Measurements from ENCODE around the gene SPPL3.

SPPL3 gene

DNA sequence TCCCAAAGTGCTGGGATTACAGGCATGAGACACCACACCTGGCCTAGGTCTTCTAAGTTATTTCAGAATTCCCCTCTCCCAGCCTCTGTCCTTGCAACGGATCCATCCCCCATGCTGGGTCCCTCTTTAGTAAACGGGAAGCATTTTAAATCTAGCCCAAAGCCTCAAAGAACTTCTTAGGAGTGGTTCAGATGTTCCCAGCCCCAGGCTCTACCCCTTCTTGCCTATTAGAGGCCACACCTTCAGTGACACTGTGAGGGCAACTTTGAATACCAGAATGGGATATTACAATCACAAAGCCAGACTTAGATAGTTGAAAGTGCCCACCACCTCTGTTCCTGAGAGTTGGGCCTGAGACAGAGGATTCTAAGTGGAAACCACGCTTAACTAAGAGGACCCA is 18.1 kb upstream of the SPPL3 start:
- TF ChIP-seq POLR2AphosphoS5 (IDR thresholded peaks at IDR 0.05; ENCODE audit: low read depth, low read length): no peak
- no peak for TF ChIP-seq SIN3A (IDR thresholded peaks at IDR 0.05; ENCODE audit: borderline replicate concordance, insufficient read depth, low read length)
- TF ChIP-seq TAF1 (IDR thresholded peaks at IDR 0.05; ENCODE audit: borderline replicate concordance, insufficient read depth, low read length): no peak
- TF ChIP-seq, protein P1, sequence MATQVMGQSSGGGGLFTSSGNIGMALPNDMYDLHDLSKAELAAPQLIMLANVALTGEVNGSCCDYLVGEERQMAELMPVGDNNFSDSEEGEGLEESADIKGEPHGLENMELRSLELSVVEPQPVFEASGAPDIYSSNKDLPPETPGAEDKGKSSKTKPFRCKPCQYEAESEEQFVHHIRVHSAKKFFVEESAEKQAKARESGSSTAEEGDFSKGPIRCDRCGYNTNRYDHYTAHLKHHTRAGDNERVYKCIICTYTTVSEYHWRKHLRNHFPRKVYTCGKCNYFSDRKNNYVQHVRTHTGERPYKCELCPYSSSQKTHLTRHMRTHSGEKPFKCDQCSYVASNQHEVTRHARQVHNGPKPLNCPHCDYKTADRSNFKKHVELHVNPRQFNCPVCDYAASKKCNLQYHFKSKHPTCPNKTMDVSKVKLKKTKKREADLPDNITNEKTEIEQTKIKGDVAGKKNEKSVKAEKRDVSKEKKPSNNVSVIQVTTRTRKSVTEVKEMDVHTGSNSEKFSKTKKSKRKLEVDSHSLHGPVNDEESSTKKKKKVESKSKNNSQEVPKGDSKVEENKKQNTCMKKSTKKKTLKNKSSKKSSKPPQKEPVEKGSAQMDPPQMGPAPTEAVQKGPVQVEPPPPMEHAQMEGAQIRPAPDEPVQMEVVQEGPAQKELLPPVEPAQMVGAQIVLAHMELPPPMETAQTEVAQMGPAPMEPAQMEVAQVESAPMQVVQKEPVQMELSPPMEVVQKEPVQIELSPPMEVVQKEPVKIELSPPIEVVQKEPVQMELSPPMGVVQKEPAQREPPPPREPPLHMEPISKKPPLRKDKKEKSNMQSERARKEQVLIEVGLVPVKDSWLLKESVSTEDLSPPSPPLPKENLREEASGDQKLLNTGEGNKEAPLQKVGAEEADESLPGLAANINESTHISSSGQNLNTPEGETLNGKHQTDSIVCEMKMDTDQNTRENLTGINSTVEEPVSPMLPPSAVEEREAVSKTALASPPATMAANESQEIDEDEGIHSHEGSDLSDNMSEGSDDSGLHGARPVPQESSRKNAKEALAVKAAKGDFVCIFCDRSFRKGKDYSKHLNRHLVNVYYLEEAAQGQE (IDR thresholded peaks at IDR 0.05; ENCODE audit: insufficient read depth in 1 of 2, low read depth in 2 of 2, low read length in 2 of 2): no peak
- TF ChIP-seq FOXP2 (optimal IDR thresholded peaks at IDR 0.05; ENCODE audit: borderline replicate concordance, extremely low read depth, extremely low read length, insufficient read depth): no peak

DNA sequence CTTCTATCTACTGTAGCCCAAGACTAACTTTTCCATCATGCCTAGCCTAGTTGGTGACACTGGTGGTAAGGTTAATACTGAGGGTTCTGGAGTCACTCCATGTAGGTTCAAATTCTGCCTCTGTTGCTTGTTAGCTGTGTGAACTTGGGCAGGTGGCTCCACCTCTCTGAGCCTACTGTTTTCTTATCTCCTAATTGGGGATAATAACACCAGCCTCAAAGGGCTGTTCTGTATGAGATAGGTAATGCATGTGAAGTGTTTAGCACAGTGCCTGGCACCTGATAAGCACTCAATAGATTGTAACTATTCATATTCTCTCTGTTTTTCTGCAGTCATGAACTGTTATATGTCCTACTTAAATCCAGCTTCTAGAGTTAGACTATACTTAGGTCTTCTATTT is 17.5 kb upstream of the SPPL3 start:
- TF ChIP-seq TAF1 (IDR thresholded peaks at IDR 0.05; ENCODE audit: borderline replicate concordance, insufficient read depth, low read length): no peak
- TF ChIP-seq, protein P1 (IDR thresholded peaks at IDR 0.05; ENCODE audit: insufficient read depth in 1 of 2, low read depth in 2 of 2, low read length in 2 of 2): no peak
- TF ChIP-seq POLR2AphosphoS5 (IDR thresholded peaks at IDR 0.05; ENCODE audit: low read depth, low read length): no peak
- no peak for TF ChIP-seq SIN3A (IDR thresholded peaks at IDR 0.05; ENCODE audit: borderline replicate concordance, insufficient read depth, low read length)
- TF ChIP-seq FOXP2 (optimal IDR thresholded peaks at IDR 0.05; ENCODE audit: borderline replicate concordance, extremely low read depth, extremely low read length, insufficient read depth): no peak

DNA sequence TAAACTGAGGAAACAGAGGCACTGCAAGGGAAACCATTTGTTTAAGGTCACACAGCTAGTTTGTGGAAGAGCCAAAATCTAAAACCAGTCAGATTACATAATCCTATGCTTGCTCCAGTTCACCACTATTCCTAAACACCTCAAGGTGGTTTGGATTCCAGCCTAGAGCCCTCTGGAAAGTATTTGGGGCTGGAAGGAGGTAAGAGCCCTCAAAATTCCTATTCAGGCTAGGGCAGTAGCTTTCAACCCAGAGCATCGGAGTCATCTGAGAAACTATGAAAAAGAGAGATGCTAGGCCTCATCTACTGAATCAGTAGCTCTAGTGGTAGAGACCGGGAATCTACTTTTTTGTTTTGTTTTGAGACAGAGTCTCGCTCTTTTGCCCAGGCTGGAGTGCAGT is 16.0 kb upstream of the SPPL3 start:
- TF ChIP-seq TAF1 (IDR thresholded peaks at IDR 0.05; ENCODE audit: borderline replicate concordance, insufficient read depth, low read length) (no peak), FOXP2 (optimal IDR thresholded peaks at IDR 0.05; ENCODE audit: borderline replicate concordance, extremely low read depth, extremely low read length, insufficient read depth) (no peak), SIN3A (IDR thresholded peaks at IDR 0.05; ENCODE audit: borderline replicate concordance, insufficient read depth, low read length) (no peak), POLR2AphosphoS5 (IDR thresholded peaks at IDR 0.05; ENCODE audit: low read depth, low read length) (no peak)
- TF ChIP-seq, protein P1 (IDR thresholded peaks at IDR 0.05; ENCODE audit: insufficient read depth in 1 of 2, low read depth in 2 of 2, low read length in 2 of 2): no peak

DNA sequence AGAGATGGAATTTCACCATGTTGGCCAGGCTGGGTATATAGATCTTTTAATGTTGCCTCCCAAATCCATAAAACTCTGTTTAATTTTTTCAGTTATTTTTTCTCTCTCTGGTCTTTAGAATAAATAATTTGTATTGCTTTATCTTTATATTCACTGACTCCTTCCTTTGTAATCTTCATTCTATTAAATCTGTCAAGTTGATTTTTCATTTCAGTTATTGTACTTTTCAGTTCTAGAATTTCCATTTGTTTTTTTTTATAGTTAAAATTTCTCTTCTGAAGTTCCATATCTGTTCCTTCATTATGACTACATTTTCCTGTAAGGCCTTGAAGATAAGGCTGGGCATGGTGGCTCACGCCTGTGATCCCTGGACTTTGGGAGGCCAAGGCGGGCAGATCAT is 13.6 kb upstream of the SPPL3 start:
- TF ChIP-seq, protein P1 (IDR thresholded peaks at IDR 0.05; ENCODE audit: insufficient read depth in 1 of 2, low read depth in 2 of 2, low read length in 2 of 2): no peak
- TF ChIP-seq FOXP2 (optimal IDR thresholded peaks at IDR 0.05; ENCODE audit: borderline replicate concordance, extremely low read depth, extremely low read length, insufficient read depth) (no peak), SIN3A (IDR thresholded peaks at IDR 0.05; ENCODE audit: borderline replicate concordance, insufficient read depth, low read length) (no peak), TAF1 (IDR thresholded peaks at IDR 0.05; ENCODE audit: borderline replicate concordance, insufficient read depth, low read length) (no peak), POLR2AphosphoS5 (IDR thresholded peaks at IDR 0.05; ENCODE audit: low read depth, low read length) (no peak)

DNA sequence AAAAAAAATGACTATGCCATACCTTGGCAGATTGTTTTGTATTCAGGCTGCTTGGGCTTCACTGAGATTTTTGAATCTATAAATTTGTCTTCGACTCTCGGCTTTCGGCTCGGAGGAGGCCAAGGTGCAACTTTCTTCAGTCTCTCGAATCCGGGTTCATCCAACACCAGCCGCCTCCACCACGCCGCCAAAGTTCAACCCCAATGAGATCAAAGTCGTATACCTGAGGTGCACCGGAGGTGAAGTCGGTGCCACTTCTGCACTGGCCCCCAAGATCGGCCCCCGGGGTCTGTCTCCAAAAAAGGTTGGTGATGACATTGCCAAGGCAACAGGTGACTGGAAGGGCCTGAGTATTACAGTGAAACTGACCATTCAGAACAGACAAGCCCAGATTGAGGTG is 12.4 kb upstream of the SPPL3 start:
- TF ChIP-seq POLR2AphosphoS5 (IDR thresholded peaks at IDR 0.05; ENCODE audit: low read depth, low read length) (no peak), FOXP2 (optimal IDR thresholded peaks at IDR 0.05; ENCODE audit: borderline replicate concordance, extremely low read depth, extremely low read length, insufficient read depth) (no peak), SIN3A (IDR thresholded peaks at IDR 0.05; ENCODE audit: borderline replicate concordance, insufficient read depth, low read length) (no peak), TAF1 (IDR thresholded peaks at IDR 0.05; ENCODE audit: borderline replicate concordance, insufficient read depth, low read length) (no peak)
- TF ChIP-seq, protein P1 (IDR thresholded peaks at IDR 0.05; ENCODE audit: insufficient read depth in 1 of 2, low read depth in 2 of 2, low read length in 2 of 2): no peak

Data from PFSK-1 (cell line).